K562 (cell line): ENCODE results near the gene ZNF83. TPM values are rescaled to one million over a fixed set of nuclear protein-coding genes. Genes with fewer than 3 reads are reported as not detected.

Experiments
- ELF2 ChIP-seq: fragments of 250-450 bp; sonication (Bioruptor Pico); IDR thresholded peaks from 2 replicates; pipeline ENCODE4 v1.5.0; 2021; ENCODE audit warnings: mild to moderate bottlenecking
- ELF4 ChIP-seq: fragments of 450-650 bp; formaldehyde crosslinking; IDR thresholded peaks from 2 replicates; pipeline ENCODE4 v1.4.0; 2022; ENCODE audit warnings: missing genetic modification characterization
- EWSR1 ChIP-seq: fragments of 450-650 bp; IDR thresholded peaks from 2 replicates; pipeline ENCODE4 v1.6.1; 2018; ENCODE audit warnings: borderline replicate concordance, mild to moderate bottlenecking, low read depth, moderate library complexity; ENCODE audit not compliant: partially characterized antibody
- FOXK2 ChIP-seq, 2 experiments: fragments of 450-650 bp; IDR thresholded peaks in 1 of 2; conservative IDR thresholded peaks in 1 of 2; 2 replicates each; pipeline ENCODE4 v1.6.1; 2016; ENCODE audit warnings: low read depth in 2 of 2, mild to moderate bottlenecking in 1 of 2
- FOXM1 ChIP-seq, 2 experiments: fragments of 450-650 bp in 1 of 2; sonication (generic) in 1 of 2; formaldehyde crosslinking in 1 of 2; IDR thresholded peaks; 2 replicates each; pipeline versions ENCODE4 v1.6.1 to v1.9.0; 2017 to 2022; ENCODE audit warnings: low read depth in 2 of 2, mild to moderate bottlenecking in 2 of 2, missing genetic modification reagents in 1 of 2, moderate library complexity in 1 of 2
- FUS ChIP-seq: fragments of 200-400 bp; formaldehyde crosslinking; optimal IDR thresholded peaks from 2 replicates; pipeline ENCODE3; 2017; ENCODE audit warnings: low read depth, low read length
- HDAC3 ChIP-seq: fragments of 450-650 bp; IDR thresholded peaks from 2 replicates; pipeline ENCODE4 v1.6.1; 2018; ENCODE audit warnings: borderline replicate concordance, mild to moderate bottlenecking, moderate library complexity; ENCODE audit not compliant: partially characterized antibody
- KDM5B ChIP-seq: fragments of 200-600 bp; sonication (generic); IDR thresholded peaks from 2 replicates; pipeline ENCODE4 v1.6.1; 2012; ENCODE audit warnings: low read depth, mild to moderate bottlenecking, moderate library complexity, low read length, control low read depth, inconsistent platforms; ENCODE audit not compliant: insufficient replicate concordance
- MEIS2 ChIP-seq: fragments of 450-650 bp; IDR thresholded peaks from 2 replicates; pipeline ENCODE4 v1.6.1; 2014; ENCODE audit warnings: mild to moderate bottlenecking; ENCODE audit not compliant: partially characterized antibody
- MYBL2 ChIP-seq, 2 experiments: fragments of 450-650 bp in 1 of 2; sonication (generic) in 1 of 2; formaldehyde crosslinking in 1 of 2; IDR thresholded peaks; 2 replicates each; pipeline versions ENCODE4 v1.6.1 to v1.8.1; 2017 to 2022; ENCODE audit warnings: borderline replicate concordance in 1 of 2, inconsistent platforms in 1 of 2, low read depth in 1 of 2, mild to moderate bottlenecking in 1 of 2, missing genetic modification reagents in 1 of 2, moderate library complexity in 1 of 2
- NCOA2 ChIP-seq, 2 experiments: fragments of 450-650 bp; IDR thresholded peaks; 2 replicates each; pipeline ENCODE4 v1.6.1; 2018; ENCODE audit warnings: mild to moderate bottlenecking in 2 of 2, moderate library complexity in 1 of 2; ENCODE audit not compliant: partially characterized antibody in 2 of 2
- PHF8 ChIP-seq: fragments of 200-600 bp; sonication (generic); IDR thresholded peaks from 2 replicates; pipeline ENCODE4 v1.6.1; 2012; ENCODE audit warnings: mixed run types, mild to moderate bottlenecking, inconsistent platforms, low read length, moderate library complexity, borderline replicate concordance
- SIN3A ChIP-seq, 2 experiments: fragments of 150-350 bp in 1 of 2; IDR thresholded peaks; 2 replicates each; pipeline ENCODE4 v1.6.1; 2011 to 2016; ENCODE audit warnings: borderline replicate concordance in 2 of 2, low read depth in 2 of 2, low read length in 2 of 2, mild to moderate bottlenecking in 2 of 2, moderate library complexity in 2 of 2; ENCODE audit not compliant: control insufficient read depth in 1 of 2
- TBP ChIP-seq: optimal IDR thresholded peaks from 2 replicates; pipeline ENCODE3; 2011; ENCODE audit warnings: low read depth, low read length, improper control_type of control experiment
- ZKSCAN1 ChIP-seq: fragments of 150-350 bp; IDR thresholded peaks from 2 replicates; pipeline ENCODE4 v1.6.1; 2016; ENCODE audit warnings: low read depth, low read length
- ZNF184 ChIP-seq: sonication (generic); formaldehyde crosslinking; IDR thresholded peaks from 2 replicates; pipeline ENCODE4 v1.5.0; 2020; ENCODE audit warnings: missing genetic modification reagents
- polyA plus RNA-seq, 8 experiments: library from polyadenylated mRNA; depleted of rRNA in 4 of 8; stranded (reverse) in 5 of 8; unstranded in 3 of 8; fragments of >200 nt; fragmentation: Nextera tagmentation in 2 of 8; fragmentation: Illumina TruSeq in 1 of 8; extraction: Ambion mirVana in 2 of 8; extraction: Trizol in 1 of 8; gene quantifications; 2 replicates each; pipeline versions ENCODE4 v1.2.1 to v1.2.3, GENCODE V29; 2011 to 2014; ENCODE audit warnings: inconsistent platforms in 1 of 8, missing spikeins in 1 of 8
- total RNA-seq, 7 experiments: library from RNA; depleted of rRNA in 6 of 7; stranded (reverse); fragments of >200 nt in 6 of 7; fragmentation: Illumina TruSeq in 2 of 7; extraction: Trizol in 2 of 7; gene quantifications; 2 replicates each; pipeline versions ENCODE4 v1.2.1 to v1.2.3, GENCODE V29; 2011 to 2021; ENCODE audit warnings: low replicate concordance in 1 of 7
- TF ChIP-seq, protein P1 (sequence below), 2 experiments: fragments of 450-650 bp; IDR thresholded peaks; 2 replicates each; pipeline ENCODE4 v1.6.1; 2018; ENCODE audit warnings: mild to moderate bottlenecking in 2 of 2, low read depth in 1 of 2; ENCODE audit not compliant: partially characterized antibody in 2 of 2
- TF ChIP-seq, protein P2 (sequence below), 2 experiments: IDR thresholded peaks; 2 replicates each; pipeline ENCODE4 v1.6.1; 2011; ENCODE audit warnings: borderline replicate concordance in 1 of 2, control low read depth in 1 of 2, low read depth in 1 of 2, low read length in 1 of 2, mild to moderate bottlenecking in 1 of 2, mixed read lengths in 1 of 2, moderate library complexity in 1 of 2; ENCODE audit not compliant: insufficient read depth in 1 of 2, insufficient read length in 1 of 2, poor library complexity in 1 of 2, severe bottlenecking in 1 of 2; ENCODE audit errors: extremely low read depth in 1 of 2

The ZNF83 gene
- total and polyA plus RNA-seq, 9 of the 15 experiments (the other 6 are each of a cell fraction or from before 2014, with no cell fraction given) = 18.6 to 74.3 (median 51.9) TPM

DNA sequence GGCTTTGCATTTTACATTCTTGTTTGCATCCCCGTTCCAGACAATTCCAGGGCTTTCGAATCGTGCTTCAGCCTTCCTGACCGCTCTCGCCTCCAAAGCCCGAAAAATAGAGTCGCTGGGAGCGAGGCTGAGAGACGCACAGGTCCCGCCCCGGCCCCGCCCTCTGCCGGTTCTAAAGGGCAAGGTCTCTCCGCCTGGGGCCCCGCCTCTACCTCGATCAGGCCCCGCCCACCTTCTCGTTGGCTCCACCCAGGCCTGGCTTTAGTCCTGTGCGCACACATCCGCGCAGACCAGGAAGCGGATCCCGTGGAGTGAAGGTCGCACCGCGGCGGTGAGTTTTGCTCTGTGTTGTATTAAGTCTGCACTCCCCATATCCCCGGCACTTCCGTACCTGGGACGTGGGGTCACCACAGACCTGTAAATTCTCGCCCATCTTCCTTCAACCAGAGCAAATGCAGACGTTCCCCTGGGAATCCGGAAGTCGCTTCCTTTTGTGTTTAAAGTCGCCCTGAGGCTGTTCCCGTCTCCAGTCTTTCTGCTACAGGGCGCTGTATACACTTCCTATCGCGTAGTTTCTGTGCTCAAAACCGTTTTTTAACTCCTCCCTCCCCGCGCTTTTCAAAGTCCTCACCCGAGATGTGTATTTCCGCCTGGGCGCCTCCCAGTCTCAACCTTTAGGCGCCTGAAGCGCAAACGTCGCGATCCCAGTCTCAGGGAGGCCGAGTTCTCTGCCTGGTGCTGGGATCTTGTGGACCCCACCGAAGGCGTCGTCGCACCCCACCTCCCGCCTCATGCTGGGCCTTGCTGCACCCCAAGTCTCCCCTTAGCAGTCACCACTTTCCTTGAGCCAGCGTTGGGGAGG is 67.9 kb downstream of the ZNF83 start, which contains the start of gene ZNF701 (continued):
- TF ChIP-seq, protein P1, sequence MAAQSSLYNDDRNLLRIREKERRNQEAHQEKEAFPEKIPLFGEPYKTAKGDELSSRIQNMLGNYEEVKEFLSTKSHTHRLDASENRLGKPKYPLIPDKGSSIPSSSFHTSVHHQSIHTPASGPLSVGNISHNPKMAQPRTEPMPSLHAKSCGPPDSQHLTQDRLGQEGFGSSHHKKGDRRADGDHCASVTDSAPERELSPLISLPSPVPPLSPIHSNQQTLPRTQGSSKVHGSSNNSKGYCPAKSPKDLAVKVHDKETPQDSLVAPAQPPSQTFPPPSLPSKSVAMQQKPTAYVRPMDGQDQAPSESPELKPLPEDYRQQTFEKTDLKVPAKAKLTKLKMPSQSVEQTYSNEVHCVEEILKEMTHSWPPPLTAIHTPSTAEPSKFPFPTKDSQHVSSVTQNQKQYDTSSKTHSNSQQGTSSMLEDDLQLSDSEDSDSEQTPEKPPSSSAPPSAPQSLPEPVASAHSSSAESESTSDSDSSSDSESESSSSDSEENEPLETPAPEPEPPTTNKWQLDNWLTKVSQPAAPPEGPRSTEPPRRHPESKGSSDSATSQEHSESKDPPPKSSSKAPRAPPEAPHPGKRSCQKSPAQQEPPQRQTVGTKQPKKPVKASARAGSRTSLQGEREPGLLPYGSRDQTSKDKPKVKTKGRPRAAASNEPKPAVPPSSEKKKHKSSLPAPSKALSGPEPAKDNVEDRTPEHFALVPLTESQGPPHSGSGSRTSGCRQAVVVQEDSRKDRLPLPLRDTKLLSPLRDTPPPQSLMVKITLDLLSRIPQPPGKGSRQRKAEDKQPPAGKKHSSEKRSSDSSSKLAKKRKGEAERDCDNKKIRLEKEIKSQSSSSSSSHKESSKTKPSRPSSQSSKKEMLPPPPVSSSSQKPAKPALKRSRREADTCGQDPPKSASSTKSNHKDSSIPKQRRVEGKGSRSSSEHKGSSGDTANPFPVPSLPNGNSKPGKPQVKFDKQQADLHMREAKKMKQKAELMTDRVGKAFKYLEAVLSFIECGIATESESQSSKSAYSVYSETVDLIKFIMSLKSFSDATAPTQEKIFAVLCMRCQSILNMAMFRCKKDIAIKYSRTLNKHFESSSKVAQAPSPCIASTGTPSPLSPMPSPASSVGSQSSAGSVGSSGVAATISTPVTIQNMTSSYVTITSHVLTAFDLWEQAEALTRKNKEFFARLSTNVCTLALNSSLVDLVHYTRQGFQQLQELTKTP (IDR thresholded peaks at IDR 0.05; ENCODE audit: low read depth in 1 of 2, partially characterized antibody in 2 of 2) = peak in 1 of 2 experiments; percentile 74
- TF ChIP-seq MEIS2 = peak; percentile 85
- TF ChIP-seq EWSR1 = no peak
- peak; percentile 83 for TF ChIP-seq ELF4 (CRISPR knock-in tag)
- no peak for TF ChIP-seq ZKSCAN1
- TF ChIP-seq PHF8 = peak; percentile 81
- peak; percentile 87 for TF ChIP-seq FOXM1 (IDR thresholded peaks at IDR 0.05; ENCODE audit: low read depth)
- no peak for TF ChIP-seq FOXM1 (CRISPR knock-in tag; IDR thresholded peaks at IDR 0.05; ENCODE audit: low read depth)
- TF ChIP-seq FOXK2 (conservative IDR thresholded peaks at IDR 0.05 in 1 of 2, IDR thresholded peaks at IDR 0.05 in 1 of 2; ENCODE audit: low read depth in 2 of 2) = peak; percentile 72 to 81; a peak in 2 of 4 replicates
- TF ChIP-seq ZNF184 (CRISPR knock-in tag) = no peak
- no peak for TF ChIP-seq NCOA2 (IDR thresholded peaks at IDR 0.05; ENCODE audit: partially characterized antibody in 2 of 2)
- no peak for TF ChIP-seq HDAC3
- TF ChIP-seq KDM5B = peak; percentile 69
- peak in 1 of 2 experiments; percentile 67; a peak in 1 of 4 replicates for TF ChIP-seq SIN3A (IDR thresholded peaks at IDR 0.05; ENCODE audit: borderline replicate concordance in 2 of 2, control insufficient read depth in 1 of 2, low read depth in 2 of 2, low read length in 2 of 2)
- TF ChIP-seq, protein P2, sequence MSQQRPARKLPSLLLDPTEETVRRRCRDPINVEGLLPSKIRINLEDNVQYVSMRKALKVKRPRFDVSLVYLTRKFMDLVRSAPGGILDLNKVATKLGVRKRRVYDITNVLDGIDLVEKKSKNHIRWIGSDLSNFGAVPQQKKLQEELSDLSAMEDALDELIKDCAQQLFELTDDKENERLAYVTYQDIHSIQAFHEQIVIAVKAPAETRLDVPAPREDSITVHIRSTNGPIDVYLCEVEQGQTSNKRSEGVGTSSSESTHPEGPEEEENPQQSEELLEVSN (IDR thresholded peaks at IDR 0.05; ENCODE audit: borderline replicate concordance in 1 of 2, extremely low read depth in 1 of 2, insufficient read depth in 1 of 2, insufficient read length in 1 of 2, low read depth in 1 of 2, low read length in 1 of 2, poor library complexity in 1 of 2, severe bottlenecking in 1 of 2) = peak; percentile 39 to 63
- TF ChIP-seq ELF2 (CRISPR knock-in tag) = peak; percentile 98
- TF ChIP-seq MYBL2 (IDR thresholded peaks at IDR 0.05; ENCODE audit: low read depth) = peak; percentile 87
- TF ChIP-seq MYBL2 (CRISPR knock-in tag; IDR thresholded peaks at IDR 0.05; ENCODE audit: borderline replicate concordance) = peak; percentile 50; the same call in 1 of the 2 replicates
- TF ChIP-seq TBP = peak; percentile 70
- no peak for TF ChIP-seq FUS
